Measurements from ENCODE around the gene EXOC4.

EXOC4 gene

GRCh38 chr7:134083766-134084487, 831.0 kb downstream of the EXOC4 start:
- peak overlapping the region in 1 of 2 donors; percentile 58 for H3K27ac ChIP-seq
- no peak overlapping the region for H3K4me3 ChIP-seq
- TF ChIP-seq, protein P1, sequence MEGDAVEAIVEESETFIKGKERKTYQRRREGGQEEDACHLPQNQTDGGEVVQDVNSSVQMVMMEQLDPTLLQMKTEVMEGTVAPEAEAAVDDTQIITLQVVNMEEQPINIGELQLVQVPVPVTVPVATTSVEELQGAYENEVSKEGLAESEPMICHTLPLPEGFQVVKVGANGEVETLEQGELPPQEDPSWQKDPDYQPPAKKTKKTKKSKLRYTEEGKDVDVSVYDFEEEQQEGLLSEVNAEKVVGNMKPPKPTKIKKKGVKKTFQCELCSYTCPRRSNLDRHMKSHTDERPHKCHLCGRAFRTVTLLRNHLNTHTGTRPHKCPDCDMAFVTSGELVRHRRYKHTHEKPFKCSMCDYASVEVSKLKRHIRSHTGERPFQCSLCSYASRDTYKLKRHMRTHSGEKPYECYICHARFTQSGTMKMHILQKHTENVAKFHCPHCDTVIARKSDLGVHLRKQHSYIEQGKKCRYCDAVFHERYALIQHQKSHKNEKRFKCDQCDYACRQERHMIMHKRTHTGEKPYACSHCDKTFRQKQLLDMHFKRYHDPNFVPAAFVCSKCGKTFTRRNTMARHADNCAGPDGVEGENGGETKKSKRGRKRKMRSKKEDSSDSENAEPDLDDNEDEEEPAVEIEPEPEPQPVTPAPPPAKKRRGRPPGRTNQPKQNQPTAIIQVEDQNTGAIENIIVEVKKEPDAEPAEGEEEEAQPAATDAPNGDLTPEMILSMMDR (IDR thresholded peaks at IDR 0.05): no peak
- DNase-seq (ENCODE audit: low spot score): peak; percentile 16

GRCh38 chr7:134084488-134085144, 831.7 kb downstream of the EXOC4 start:
- Histone ChIP-seq H3K4me3 (no peak overlapping the region), H3K27ac (peak overlapping the region in 1 of 2 donors; percentile 58)
- peak; percentile 12 for DNase-seq (ENCODE audit: low spot score)
- TF ChIP-seq, protein P1 (IDR thresholded peaks at IDR 0.05): no peak

DNA sequence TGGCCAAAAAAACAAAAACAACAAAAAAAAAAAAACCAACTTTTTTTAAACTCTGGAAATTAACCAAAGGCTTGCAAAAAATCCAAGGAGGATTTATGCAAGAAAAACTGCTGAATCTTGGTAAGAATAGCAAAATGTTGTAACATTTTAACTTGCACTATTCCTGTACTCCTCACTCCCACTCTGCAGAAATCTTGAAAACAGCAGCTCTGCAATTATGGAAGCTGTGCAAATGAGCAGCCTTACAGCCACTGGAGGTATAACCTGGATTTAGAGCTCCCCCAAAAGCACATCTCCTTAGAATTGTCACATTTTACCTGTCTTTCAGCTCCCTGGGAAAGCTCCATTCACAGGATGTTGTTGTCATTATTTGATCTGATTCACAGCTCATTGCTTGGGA, 832.4 kb downstream of the EXOC4 start:
- Histone ChIP-seq H3K4me3 (no peak overlapping the region), H3K27ac (no peak overlapping the region)
- DNase-seq (ENCODE audit: low spot score): no peak
- TF ChIP-seq, protein P1 (IDR thresholded peaks at IDR 0.05): no peak

DNA sequence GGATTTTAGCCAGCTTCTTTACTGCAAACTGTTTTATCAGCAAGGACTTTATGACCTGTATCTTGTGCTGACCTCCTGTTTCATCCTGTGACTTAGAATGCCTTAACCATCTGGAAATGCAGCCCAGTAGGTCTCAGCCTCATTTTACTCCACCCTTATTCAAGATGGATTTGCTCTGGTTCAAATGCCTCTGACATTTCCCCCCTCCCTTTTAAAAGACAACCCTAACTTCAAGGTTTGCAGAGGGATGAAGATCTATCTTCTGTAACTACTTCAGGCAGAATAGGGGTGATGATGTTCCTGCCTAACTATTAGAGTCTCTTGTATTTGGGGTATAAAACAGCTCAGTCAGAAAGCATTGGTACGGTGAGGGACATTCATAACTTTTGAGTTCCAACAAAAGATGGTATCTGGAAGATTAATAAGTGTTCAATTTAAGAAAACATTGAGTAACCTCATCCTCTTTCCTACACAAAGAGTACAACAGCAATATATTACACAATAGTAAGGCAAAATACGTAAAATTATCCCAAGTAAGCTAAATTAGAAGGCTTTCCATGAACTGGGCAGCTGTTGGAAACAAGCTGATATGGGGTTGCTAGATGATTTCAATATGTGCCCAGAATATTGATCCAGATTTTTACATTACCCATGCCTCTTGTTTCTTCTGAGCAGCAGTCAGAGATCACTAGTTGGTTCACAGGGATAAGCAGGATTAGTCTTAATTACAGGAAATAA, 834.3 kb downstream of the EXOC4 start:
- TF ChIP-seq, protein P1 (IDR thresholded peaks at IDR 0.05): no peak
- Histone ChIP-seq H3K4me3 (no peak overlapping the region), H3K27ac (no peak overlapping the region)
- no peak for DNase-seq (ENCODE audit: low spot score)

DNA sequence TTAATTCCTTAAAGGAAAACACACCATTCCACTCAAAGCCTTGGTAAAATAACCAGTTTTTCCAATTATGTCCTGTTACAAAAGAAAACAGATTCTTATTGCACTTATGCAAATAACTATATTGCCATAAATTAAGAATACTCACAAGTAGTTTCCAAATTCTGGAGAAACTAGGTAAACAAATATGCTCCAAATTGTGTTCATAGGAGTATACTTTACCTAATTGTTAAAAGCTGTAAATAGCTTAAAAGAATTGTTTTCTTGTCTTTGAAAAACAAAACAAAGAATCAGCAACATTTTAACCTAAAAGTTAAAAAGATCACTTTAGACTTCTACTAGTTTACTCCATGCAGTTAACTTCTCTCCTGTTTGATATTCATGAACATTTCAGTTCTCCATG, 835.3 kb downstream of the EXOC4 start:
- H3K27ac ChIP-seq: no peak overlapping the region
- DNase-seq (ENCODE audit: low spot score): no peak
- TF ChIP-seq, protein P1 (IDR thresholded peaks at IDR 0.05): no peak
- no peak overlapping the region for H3K4me3 ChIP-seq

DNA sequence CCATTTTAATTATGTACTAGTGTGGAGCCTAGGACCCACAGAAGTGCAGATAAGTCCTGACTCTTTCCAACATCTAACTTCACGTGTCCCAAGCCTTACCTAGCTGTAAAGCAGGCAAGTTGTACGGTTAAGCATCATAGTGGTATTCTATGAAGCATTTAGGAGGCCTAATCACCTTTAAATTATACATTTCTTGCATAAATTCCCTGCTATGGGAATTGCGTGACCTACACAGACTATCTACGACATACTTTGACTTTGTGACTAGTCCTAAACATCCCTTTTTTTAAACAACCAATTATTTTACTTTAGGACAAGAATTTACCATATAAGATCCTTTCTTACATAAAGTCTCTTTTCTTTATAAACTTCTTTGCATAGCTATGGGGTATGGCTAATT, 836.6 kb downstream of the EXOC4 start:
- TF ChIP-seq, protein P1 (IDR thresholded peaks at IDR 0.05): no peak

More for the DNA sequence above, 836.6 kb downstream of the EXOC4 start:
- no peak for DNase-seq (ENCODE audit: low spot score)
- H3K27ac ChIP-seq: no peak overlapping the region
- no peak overlapping the region for H3K4me3 ChIP-seq

All from coronary artery (tissue), 2 donors.